Measurements from ENCODE around the gene ISG20.
"Not testable (repeated sequence)": the region's sequence is repeated elsewhere in the genome, so short reads cannot be mapped to it uniquely, and the experiment has no call there.

ISG20 gene

DNA sequence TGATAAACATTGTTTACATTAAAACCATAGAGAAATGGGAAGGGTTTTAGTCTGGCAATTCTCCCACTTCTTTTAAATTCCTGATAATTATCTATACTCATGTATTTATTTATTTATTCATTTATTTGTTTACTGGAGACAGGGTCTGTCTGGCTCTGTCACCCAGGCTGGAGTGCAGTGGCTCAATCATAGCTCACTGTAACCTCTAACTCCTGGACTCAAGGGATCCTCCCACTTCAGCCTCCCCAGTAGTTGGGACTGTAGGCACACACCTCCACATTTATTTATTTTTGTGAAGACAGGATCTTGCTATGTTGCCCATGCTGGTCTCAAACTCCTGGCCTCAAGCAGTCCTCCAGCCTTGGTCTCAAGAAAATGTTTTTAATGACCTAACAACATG lies 20.1 kb upstream of the ISG20 start:
- no peak for DNase-seq (ENCODE audit: low spot score)

DNA sequence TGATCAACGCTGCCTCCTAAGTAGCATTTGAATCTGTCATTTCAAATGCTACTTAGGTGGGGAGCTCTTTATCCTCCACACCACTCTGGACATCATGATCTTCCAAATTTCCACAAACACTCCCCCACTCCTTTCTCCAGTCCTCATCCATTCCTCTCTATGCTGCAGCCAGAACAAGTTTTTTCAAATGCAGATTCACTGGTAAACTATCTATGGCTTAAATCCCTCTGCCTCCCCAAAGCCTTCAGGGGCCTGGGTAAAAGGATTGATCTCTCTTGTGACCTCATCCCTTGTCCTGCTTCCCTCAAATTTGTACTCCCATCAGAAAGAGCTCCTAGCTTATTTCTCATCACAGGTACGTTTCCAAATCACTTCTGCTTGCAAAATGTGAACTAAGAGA lies 19.0 kb upstream of the ISG20 start:
- no peak for DNase-seq (ENCODE audit: low spot score)

DNA sequence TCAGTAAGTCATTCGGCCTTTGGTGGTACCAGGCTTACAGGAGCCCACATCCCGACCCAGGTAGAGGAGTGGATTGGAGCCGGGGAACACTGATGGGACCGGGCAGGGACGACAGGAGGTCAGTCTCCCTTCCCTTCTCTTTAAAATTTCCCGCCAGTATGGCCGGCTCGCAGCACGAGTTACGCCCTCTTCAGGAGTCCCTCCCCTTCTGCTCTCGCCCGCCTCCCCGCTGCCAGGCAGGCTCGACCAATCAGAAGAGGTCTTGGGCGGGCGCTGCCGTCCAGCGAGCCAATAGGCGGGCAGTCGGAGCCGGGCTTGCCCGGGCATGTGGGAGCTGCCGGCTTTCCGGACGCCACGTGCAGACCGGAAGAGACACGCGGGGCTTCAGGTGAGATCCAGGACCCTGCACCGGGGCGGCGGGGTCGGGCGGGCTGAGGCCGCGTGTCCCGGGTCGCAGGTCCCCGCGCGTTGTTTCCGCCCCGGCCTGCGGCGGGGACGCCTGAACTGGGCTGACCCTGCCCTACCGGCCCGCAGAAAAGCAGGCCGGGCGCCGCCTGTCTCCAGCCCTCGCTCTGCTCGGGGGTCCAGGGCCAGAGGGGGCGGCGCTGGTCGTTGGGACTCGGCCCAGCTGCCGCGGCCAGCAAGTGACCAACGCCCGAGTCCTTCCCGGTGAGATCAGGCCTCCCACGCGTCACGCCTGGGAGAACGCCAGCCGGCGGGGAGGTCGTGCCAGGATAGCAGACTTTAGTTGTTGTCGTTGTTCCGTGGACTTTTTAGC lies 17.6 kb upstream of the ISG20 start, which contains the start of gene AEN:
AEN (plus strand) TSS at position 346 of the 778 bp plus-strand sequence. CDS start 4,870 bp downstream, outside the sequence.
- peak; percentile 99 for DNase-seq (ENCODE audit: low spot score)

- peak; percentile 38 for DNase-seq (ENCODE audit: low spot score)
These were observed 16.8 kb upstream of the ISG20 start for GRCh38 chr15:88621789-88622604.

DNA sequence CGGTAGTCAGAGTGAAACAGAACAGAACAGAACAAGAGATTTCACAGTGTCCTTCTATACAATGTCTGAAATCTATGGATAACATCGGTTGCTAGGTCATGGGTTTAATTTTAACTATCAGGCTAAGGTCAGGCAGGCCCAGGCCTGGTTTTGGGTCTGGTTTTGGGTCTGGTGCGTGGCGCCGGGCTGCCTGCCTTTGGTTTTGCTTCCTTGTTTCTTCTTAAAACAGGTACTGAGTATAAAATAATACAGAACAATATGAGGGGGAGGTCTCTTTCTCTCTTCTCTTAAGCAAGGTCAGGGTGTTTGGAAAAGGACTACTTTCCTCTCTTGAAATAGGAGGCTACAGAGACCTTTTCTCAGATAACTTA lies 16.2 kb upstream of the ISG20 start:
- DNase-seq (ENCODE audit: low spot score), result no peak

GRCh38 chr15:88623061-88623460 lies 15.8 kb upstream of the ISG20 start:
- peak; percentile 88 for DNase-seq (ENCODE audit: low spot score)

GRCh38 chr15:88623632-88624031 lies 15.2 kb upstream of the ISG20 start:
- no peak for DNase-seq (ENCODE audit: low spot score)

DNA sequence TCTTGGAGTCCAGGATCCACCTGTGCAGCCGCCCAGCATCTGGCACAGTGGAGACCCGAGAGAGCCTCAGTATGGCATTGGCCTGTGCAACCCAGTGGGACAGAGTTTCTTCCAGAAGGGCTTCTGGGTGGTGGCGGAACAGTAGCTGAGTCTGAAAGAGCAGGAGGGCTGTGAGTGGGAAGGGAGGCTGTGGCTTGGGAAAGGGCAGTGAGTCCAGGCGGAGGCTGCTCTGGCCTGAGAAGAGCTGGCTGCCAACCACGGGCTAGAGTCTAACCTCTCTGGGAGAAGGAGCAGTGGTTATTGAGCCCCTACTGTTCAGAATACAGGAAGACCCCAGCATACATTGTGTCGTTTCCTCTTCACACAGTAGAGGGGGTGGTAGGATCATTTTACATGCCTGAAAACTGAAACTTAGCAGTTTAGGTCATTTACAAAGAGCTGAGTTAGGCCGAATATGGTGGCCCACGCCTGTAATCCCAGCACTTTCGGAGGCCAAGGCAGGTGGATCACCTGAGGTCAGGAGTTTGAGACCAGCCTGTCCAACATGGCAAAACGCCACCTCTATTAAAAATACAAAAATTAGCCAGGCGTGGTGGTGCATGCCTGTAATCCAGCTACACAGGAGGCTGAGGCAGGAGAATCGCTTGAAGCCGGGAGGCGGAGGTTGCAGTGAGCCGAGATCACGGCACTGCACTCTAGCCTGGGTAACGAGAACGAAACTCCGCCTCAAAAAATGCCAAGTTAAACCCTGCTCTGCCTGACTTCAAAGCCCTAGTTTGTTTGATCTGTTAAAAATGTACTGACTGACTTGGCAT lies 14.5 kb upstream of the ISG20 start:
- DNase-seq (ENCODE audit: low spot score), result no peak

GRCh38 chr15:88624971-88625490 lies 13.8 kb upstream of the ISG20 start:
- DNase-seq (ENCODE audit: low spot score), result no peak

GRCh38 chr15:88625943-88626741 lies 12.7 kb upstream of the ISG20 start:
- DNase-seq (ENCODE audit: low spot score), result no peak

GRCh38 chr15:88627463-88627862 lies 11.4 kb upstream of the ISG20 start:
- DNase-seq (ENCODE audit: low spot score), result no peak

- DNase-seq (ENCODE audit: low spot score), result no peak
These were observed 10.7 kb upstream of the ISG20 start for GRCh38 chr15:88628018-88628654.

GRCh38 chr15:88629071-88629470 lies 9.7 kb upstream of the ISG20 start:
- DNase-seq (ENCODE audit: low spot score), result no peak

DNA sequence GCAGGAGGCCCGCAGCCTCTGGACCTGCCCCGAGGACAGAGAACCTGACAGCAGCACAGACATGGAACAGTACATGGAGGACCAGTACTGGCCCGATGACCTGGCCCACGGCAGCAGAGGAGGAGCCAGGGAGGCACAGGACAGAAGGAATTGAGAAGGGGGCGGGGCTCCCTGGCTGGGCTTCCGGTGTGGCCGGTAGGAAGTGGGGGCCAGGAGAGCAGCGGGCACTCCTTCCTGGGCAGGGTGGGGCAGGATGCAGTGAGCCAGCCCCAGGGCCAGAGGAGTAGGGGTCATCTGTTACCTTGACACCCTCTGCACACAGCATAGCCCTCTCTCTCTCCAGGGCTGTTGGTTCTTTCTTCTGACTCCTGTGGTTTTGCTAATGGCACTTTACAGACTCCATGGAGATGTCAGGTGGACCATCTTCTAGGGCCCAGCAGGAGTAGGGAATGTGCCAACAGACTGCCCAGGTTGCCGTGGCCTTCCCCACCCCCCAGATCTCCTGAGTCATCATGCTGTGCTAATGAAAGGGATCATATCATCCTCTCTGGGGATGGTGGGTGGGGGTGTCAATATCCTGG lies 8.6 kb upstream of the ISG20 start:
- no peak for DNase-seq (ENCODE audit: low spot score)

GRCh38 chr15:88630798-88631463 lies 7.9 kb upstream of the ISG20 start:
- no peak for DNase-seq (ENCODE audit: low spot score)

- DNase-seq (ENCODE audit: low spot score), result no peak
These were observed 7.3 kb upstream of the ISG20 start for GRCh38 chr15:88631464-88632028.

GRCh38 chr15:88632797-88633196 lies 6.0 kb upstream of the ISG20 start:
- DNase-seq (ENCODE audit: low spot score), result not testable (repeated sequence)

- no peak for DNase-seq (ENCODE audit: low spot score)
These were observed 4.4 kb upstream of the ISG20 start for GRCh38 chr15:88634449-88634848.

- DNase-seq (ENCODE audit: low spot score), result no peak
These were observed 3.5 kb upstream of the ISG20 start for GRCh38 chr15:88635318-88635717.

GRCh38 chr15:88636050-88636449 lies 2.8 kb upstream of the ISG20 start:
- no peak for DNase-seq (ENCODE audit: low spot score)
